CD14-positive monocyte (primary cell): ENCODE results near the gene COA6. TPM values are rescaled to one million over a fixed set of nuclear protein-coding genes. Genes with fewer than 3 reads are reported as not detected.

Experiments
- DNase-seq, 3 donors: peaks; one replicate each; pipeline ENCODE4 v3.0.0-alpha.2; 2011 to 2022
- H2AFZ ChIP-seq: 2 replicates; pipeline ENCODE4 v1.6.0; 2012; ENCODE audit warnings: mild to moderate bottlenecking, low read depth, low read length, inconsistent platforms; ENCODE audit not compliant: insufficient read depth, poor library complexity, severe bottlenecking
- H3K27ac ChIP-seq, 2 donors: 1 replicate in 1 of 2; 2 replicates in 1 of 2; pipeline ENCODE4 v1.5.1; 2012 to 2013; ENCODE audit warnings: low read length in 2 of 2, control low read depth in 1 of 2, inconsistent platforms in 1 of 2, low read depth in 1 of 2, mild to moderate bottlenecking in 1 of 2
- H3K27me3 ChIP-seq, 2 donors: one replicate each; pipeline versions ENCODE4 v1.6.0 to v1.6.1; 2011 to 2013; ENCODE audit warnings: low read length in 2 of 2; ENCODE audit not compliant: control insufficient read depth in 2 of 2, insufficient read depth in 2 of 2
- H3K36me3 ChIP-seq, 2 donors: replicated peaks in 1 of 2; 1 replicate in 1 of 2; 2 replicates in 1 of 2; pipeline versions ENCODE4 v1.5.1 to v1.6.1; 2012 to 2013; ENCODE audit warnings: low read length in 2 of 2, control low read depth in 1 of 2, inconsistent platforms in 1 of 2, mild to moderate bottlenecking in 1 of 2; ENCODE audit not compliant: insufficient read depth in 2 of 2, control insufficient read depth in 1 of 2
- H3K4me1 ChIP-seq, 2 donors: 1 replicate in 1 of 2; 2 replicates in 1 of 2; pipeline versions ENCODE4 v1.5.1 to v1.6.1; 2012 to 2013; ENCODE audit warnings: low read length in 2 of 2, control low read depth in 1 of 2, inconsistent platforms in 1 of 2, mild to moderate bottlenecking in 1 of 2, moderate library complexity in 1 of 2; ENCODE audit not compliant: insufficient read depth in 2 of 2, control insufficient read depth in 1 of 2
- H3K4me2 ChIP-seq: replicated peaks from 2 replicates; pipeline ENCODE3; 2012; ENCODE audit warnings: low read length, moderate library complexity, mild to moderate bottlenecking; ENCODE audit not compliant: poor library complexity, severe bottlenecking; ENCODE audit errors: extremely low read depth
- H3K4me3 ChIP-seq, 3 experiments: fragments of 200-600 bp in 1 of 3; sonication (generic) in 1 of 3; replicated peaks in 1 of 3; 1 replicate in 2 of 3; 2 replicates in 1 of 3; pipeline ENCODE4 v1.5.1; 2011 to 2013; ENCODE audit warnings: low read length in 3 of 3, mild to moderate bottlenecking in 3 of 3, control low read depth in 2 of 3, low read depth in 2 of 3, inconsistent platforms in 1 of 3, moderate library complexity in 1 of 3
- H3K79me2 ChIP-seq: 2 replicates; pipeline ENCODE4 v1.6.0; 2012; ENCODE audit warnings: mild to moderate bottlenecking, control low read depth, inconsistent platforms, low read length, moderate library complexity; ENCODE audit not compliant: insufficient read depth
- H3K9ac ChIP-seq: 2 replicates; pipeline ENCODE4 v1.6.0; 2017; ENCODE audit warnings: low read length, mild to moderate bottlenecking; ENCODE audit not compliant: insufficient read depth, poor library complexity, severe bottlenecking
- H3K9me3 ChIP-seq, 2 donors: replicated peaks in 1 of 2; 1 replicate in 1 of 2; 2 replicates in 1 of 2; pipeline versions ENCODE4 v1.5.1 to v1.6.1; 2012 to 2013; ENCODE audit warnings: low read length in 2 of 2, control low read depth in 1 of 2; ENCODE audit not compliant: control insufficient read depth in 1 of 2, insufficient read depth in 1 of 2
- H4K20me1 ChIP-seq: 2 replicates; pipeline ENCODE4 v1.6.0; 2012; ENCODE audit warnings: mild to moderate bottlenecking, low read length, control low read depth, moderate library complexity; ENCODE audit not compliant: insufficient read depth
- H3K27ac Mint-ChIP-seq, 7 donors: one replicate each; pipeline ENCODE4 v1.8.0; 2020; ENCODE audit warnings: mild to moderate bottlenecking in 7 of 7, mixed read lengths in 7 of 7, moderate library complexity in 6 of 7, inconsistent platforms in 2 of 7
- H3K27me3 Mint-ChIP-seq, 3 donors: one replicate each; pipeline ENCODE4 v1.8.0; 2021 to 2022; ENCODE audit warnings: low read depth in 3 of 3, mild to moderate bottlenecking in 3 of 3, mixed read lengths in 3 of 3, moderate library complexity in 3 of 3, inconsistent platforms in 1 of 3
- H3K36me3 Mint-ChIP-seq, 2 donors: one replicate each; pipeline ENCODE4 v1.8.0; 2020; ENCODE audit warnings: mixed read lengths in 2 of 2, inconsistent platforms in 1 of 2, mild to moderate bottlenecking in 1 of 2
- H3K4me1 Mint-ChIP-seq: one replicate; pipeline ENCODE4 v1.8.0; 2020; ENCODE audit warnings: mild to moderate bottlenecking, mixed read lengths
- H3K4me3 Mint-ChIP-seq, 2 donors: one replicate each; pipeline ENCODE4 v1.8.0; 2020; ENCODE audit warnings: mild to moderate bottlenecking in 2 of 2, mixed read lengths in 2 of 2, moderate library complexity in 1 of 2
- H3K9me3 Mint-ChIP-seq, 7 donors: one replicate each; pipeline ENCODE4 v1.8.0; 2020 to 2022; ENCODE audit warnings: mixed read lengths in 7 of 7, mild to moderate bottlenecking in 6 of 7, moderate library complexity in 6 of 7, inconsistent platforms in 2 of 7
- CTCF ChIP-seq: fragments of 200-600 bp; IDR thresholded peaks from one replicate; pipeline ENCODE4 v1.8.0; 2022; ENCODE audit warnings: antibody characterized with exemption, mild to moderate bottlenecking
- WGBS: methylation state at CpG from one replicate; pipeline ENCODE4 v1.1.5; 2013; ENCODE audit warnings: missing lambda C conversion rate; ENCODE audit not compliant: insufficient coverage; 5-methylcytosine and 5-hydroxymethylcytosine counted together
- intact Hi-C, 2 donors: fragments of 100-400 bp; cut with micrococcal nuclease; formaldehyde crosslinking; loops; one replicate each; pipeline versions ENCODE4 v1.15.0 to v1.15.1; 2023
- polyA plus RNA-seq, 3 donors: library from polyadenylated mRNA; depleted of rRNA in 1 of 3; unstranded in 2 of 3; stranded (reverse) in 1 of 3; fragments of 300-500 nt in 2 of 3; fragments of >200 nt in 1 of 3; fragmentation: Illumina TruSeq in 2 of 3; gene quantifications; 1 replicate in 2 of 3; 2 replicates in 1 of 3; pipeline ENCODE4 v1.2.3, GENCODE V29; 2012 to 2021

The COA6 gene
- polyA plus RNA-seq, 3 donors, result 7.2 to 55.5 (median 46.3) TPM

GRCh38 chr1:234388094-234388493 is 14.8 kb downstream of the COA6 start:
- Mint-ChIP-seq H3K27ac (no peak overlapping the region), H3K9me3 (no peaks in the 10 kb centered on the region), H3K27me3 (no peaks in the 10 kb centered on the region), H3K4me3 (no peak overlapping the region), H3K36me3 (peaks cover 44 to 47% of the 10 kb centered on the region in 2 donors), H3K4me1 (no peaks in the 10 kb centered on the region)
- peaks cover 36 to 55% of the 10 kb centered on the region in 2 donors for H3K36me3 ChIP-seq
- H3K27me3 ChIP-seq, result no peaks in the 10 kb centered on the region
- intact Hi-C loops, result no loop called here
- H3K4me1 ChIP-seq, result no peaks in the 10 kb centered on the region
- DNase-seq, result no peak
- TF ChIP-seq CTCF, result no peak
- H3K79me2 ChIP-seq, result no peaks in the 10 kb centered on the region
- no peak overlapping the region for H3K4me3 ChIP-seq
- 83% methylated on average over 3 of the region's 6 CpGs for WGBS
- no peak overlapping the region for H2AFZ ChIP-seq
- no peak overlapping the region for H3K4me2 ChIP-seq
- H4K20me1 ChIP-seq, result no peaks in the 10 kb centered on the region
- H3K27ac ChIP-seq, result no peak overlapping the region
- H3K9me3 ChIP-seq, result no peaks in the 10 kb centered on the region
- no peak overlapping the region for H3K9ac ChIP-seq

- Histone ChIP-seq H3K27ac (no peak overlapping the region), H3K4me2 (no peak overlapping the region), H4K20me1 (no peaks in the 10 kb centered on the region), H3K4me3 (no peak overlapping the region), H3K27me3 (no peaks in the 10 kb centered on the region), H3K9ac (no peak overlapping the region), H3K36me3 (peaks cover 20 to 22% of the 10 kb centered on the region in 2 donors), H3K4me1 (peaks cover 24 to 25% of the 10 kb centered on the region in 2 donors), H3K79me2 (no peaks in the 10 kb centered on the region), H2AFZ (no peak overlapping the region), H3K9me3 (no peaks in the 10 kb centered on the region)
- Mint-ChIP-seq H3K27ac (no peak overlapping the region), H3K4me1 (peaks cover 21% of the 10 kb centered on the region), H3K4me3 (no peak overlapping the region), H3K9me3 (no peaks in the 10 kb centered on the region), H3K27me3 (no peaks in the 10 kb centered on the region), H3K36me3 (peaks cover 19% of the 10 kb centered on the region in 2 donors)
- TF ChIP-seq CTCF, result no peak
- 100% methylated on average over 3 of the region's 6 CpGs for WGBS
- DNase-seq, result no peak
- intact Hi-C loops, result no loop called here
Observed at GRCh38 chr1:234393190-234393589, 19.9 kb downstream of the COA6 start.
